GM23338 (cell line): Measurements from ENCODE around the gene ZFYVE28. TPM values are rescaled to one million over a fixed set of nuclear protein-coding genes. Genes with fewer than 3 reads are reported as not detected.

Experiments used
- ATAC-seq: fragments of 200-7000 bp; cut with Tn5 transposase; 3 replicates; pipeline ENCODE4 v1.9.1; 2020
- DNase-seq: peaks from one replicate; pipeline ENCODE4 v3.0.0-alpha.2; 2015; ENCODE audit warnings: low spot score
- H2AFZ ChIP-seq: fragments of 200-600 bp; sonication (generic); 2 replicates; pipeline ENCODE4 v1.8.0; 2016; ENCODE audit warnings: antibody characterized with exemption, mild to moderate bottlenecking, moderate library complexity
- H3F3A ChIP-seq: fragments of 200-600 bp; sonication (generic); replicated peaks from 2 replicates; pipeline ENCODE4 v1.8.0; 2017; ENCODE audit warnings: antibody characterized with exemption, mixed run types, low read depth
- H3K27ac ChIP-seq: fragments of 200-600 bp; sonication (generic); 2 replicates; pipeline ENCODE4 v1.6.1; 2016; ENCODE audit warnings: low read depth
- H3K27me3 ChIP-seq: fragments of 200-600 bp; sonication (generic); 2 replicates; pipeline ENCODE4 v1.8.0; 2016; ENCODE audit warnings: mild to moderate bottlenecking, mixed run types, moderate library complexity; ENCODE audit not compliant: insufficient read depth
- H3K36me3 ChIP-seq: fragments of 200-600 bp; sonication (generic); 2 replicates; pipeline ENCODE4 v1.8.0; 2016; ENCODE audit warnings: mild to moderate bottlenecking; ENCODE audit not compliant: insufficient read depth
- H3K4me1 ChIP-seq: fragments of 200-600 bp; sonication (generic); 2 replicates; pipeline ENCODE4 v1.8.0; 2016; ENCODE audit warnings: mild to moderate bottlenecking, moderate library complexity; ENCODE audit not compliant: insufficient read depth
- H3K4me2 ChIP-seq: fragments of 200-600 bp; sonication (generic); 2 replicates; pipeline ENCODE4 v1.7.1; 2017; ENCODE audit warnings: mixed run types
- H3K4me3 ChIP-seq: fragments of 200-600 bp; sonication (generic); 2 replicates; pipeline ENCODE4 v1.6.1; 2016; ENCODE audit warnings: mixed run types
- H3K79me2 ChIP-seq: fragments of 200-600 bp; sonication (generic); replicated peaks from 2 replicates; pipeline ENCODE4 v1.8.0; 2017; ENCODE audit warnings: mild to moderate bottlenecking; ENCODE audit not compliant: insufficient read depth
- H3K9me2 ChIP-seq: fragments of 200-600 bp; sonication (generic); 2 replicates; pipeline ENCODE4 v1.8.0; 2017; ENCODE audit not compliant: insufficient read depth
- H4K20me1 ChIP-seq: fragments of 200-600 bp; sonication (generic); replicated peaks from 2 replicates; pipeline ENCODE4 v1.8.0; 2017; ENCODE audit warnings: mild to moderate bottlenecking; ENCODE audit not compliant: insufficient read depth
- H3K27ac Mint-ChIP-seq: 2 replicates; pipeline ENCODE4 v1.8.0; 2020; ENCODE audit warnings: inconsistent platforms, mild to moderate bottlenecking, moderate library complexity, mixed read lengths
- H3K27me3 Mint-ChIP-seq: 3 replicates; pipeline ENCODE4 v1.8.0; 2022; ENCODE audit warnings: low read depth, mild to moderate bottlenecking, moderate library complexity, mixed read lengths, inconsistent platforms; ENCODE audit not compliant: insufficient read depth, poor library complexity
- H3K36me3 Mint-ChIP-seq: 3 replicates; pipeline ENCODE4 v1.8.0; 2021; ENCODE audit warnings: low read depth, mild to moderate bottlenecking, inconsistent platforms, moderate library complexity, mixed read lengths
- H3K4me1 Mint-ChIP-seq: 3 replicates; pipeline ENCODE4 v1.8.0; 2020; ENCODE audit warnings: mild to moderate bottlenecking, inconsistent platforms, mixed read lengths
- H3K4me3 Mint-ChIP-seq: 3 replicates; pipeline ENCODE4 v1.8.0; 2021; ENCODE audit warnings: moderate library complexity, mild to moderate bottlenecking, inconsistent platforms, mixed read lengths
- H3K9me3 Mint-ChIP-seq: 3 replicates; pipeline ENCODE4 v1.8.0; 2020; ENCODE audit warnings: moderate library complexity, mild to moderate bottlenecking, inconsistent platforms, mixed read lengths
- CREB1 ChIP-seq: fragments of 250-450 bp; sonication (Bioruptor Pico); IDR thresholded peaks from 2 replicates; pipeline ENCODE4 v1.5.0; 2020; ENCODE audit warnings: low read depth, mild to moderate bottlenecking, moderate library complexity
- ETS1 ChIP-seq: IDR thresholded peaks from 2 replicates; pipeline ENCODE4 v1.6.1; 2016; ENCODE audit warnings: antibody characterized with exemption
- EZH2 ChIP-seq: fragments of 200-600 bp; sonication (generic); IDR thresholded peaks from one replicate; pipeline ENCODE4 v1.8.0; 2017; ENCODE audit warnings: antibody characterized with exemption, mild to moderate bottlenecking, low read depth; ENCODE audit not compliant: unreplicated experiment
- EZH2phosphoT487 ChIP-seq: fragments of 200-600 bp; sonication (generic); IDR thresholded peaks from one replicate; pipeline ENCODE4 v1.8.1; 2018; ENCODE audit warnings: antibody characterized with exemption; ENCODE audit not compliant: unreplicated experiment
- JUNB ChIP-seq: IDR thresholded peaks from one replicate; pipeline ENCODE4 v1.6.1; 2016; ENCODE audit warnings: antibody characterized with exemption; ENCODE audit not compliant: unreplicated experiment
- NANOG ChIP-seq: IDR thresholded peaks from 2 replicates; pipeline ENCODE4 v1.6.1; 2016; ENCODE audit warnings: antibody characterized with exemption, borderline replicate concordance
- POLR2AphosphoS5 ChIP-seq: IDR thresholded peaks from 2 replicates; pipeline ENCODE4 v1.6.1; 2016; ENCODE audit warnings: antibody characterized with exemption, low read depth
- STAT1 ChIP-seq: IDR thresholded peaks from one replicate; pipeline ENCODE4 v1.6.1; 2016; ENCODE audit warnings: antibody characterized with exemption; ENCODE audit not compliant: unreplicated experiment
- polyA plus RNA-seq: library from polyadenylated mRNA; unstranded; fragments of >200 nt; fragmentation: Nextera tagmentation; extraction: Ambion mirVana; gene quantifications from 2 replicates; pipeline ENCODE4 v1.2.1, GENCODE V29; 2016
- total RNA-seq: library from RNA; depleted of rRNA; stranded (reverse); fragments of >200 nt; shearing (Covaris generic); gene quantifications from 2 replicates; pipeline ENCODE4 v1.2.3, GENCODE V29; 2014
- TF ChIP-seq, protein P1 (sequence below): IDR thresholded peaks from one replicate; pipeline ENCODE4 v1.6.1; 2018; ENCODE audit warnings: antibody characterized with exemption; ENCODE audit not compliant: unreplicated experiment

Gene ZFYVE28
- total and polyA plus RNA-seq, 2 experiments from 2014 or later, result 2.6 to 4.6 TPM

GRCh38 chr4:2458546-2459491 lies 40.4 kb upstream of the ZFYVE28 start:
- Histone ChIP-seq H3K4me1 (peaks cover 10% of the 10 kb centered on the region; the same call in 1 of the 2 replicates), H3K27ac (no peak overlapping the region), H3K4me2 (no peak overlapping the region), H3K79me2 (no peaks in the 10 kb centered on the region), H3K9me2 (no peaks in the 10 kb centered on the region), H3K36me3 (no peaks in the 10 kb centered on the region), H2AFZ (no peak overlapping the region), H4K20me1 (no peaks in the 10 kb centered on the region), H3K27me3 (peaks cover 27% of the 10 kb centered on the region), H3K4me3 (no peak overlapping the region), H3F3A (peaks cover 12% of the 10 kb centered on the region)
- H3K36me3 Mint-ChIP-seq, result no peaks in the 10 kb centered on the region; the same call in 2 of the 3 replicates
- H3K4me1 Mint-ChIP-seq, result peaks cover 15% of the 10 kb centered on the region
- H3K27ac Mint-ChIP-seq, result no peak overlapping the region
- TF ChIP-seq ETS1 (no peak), POLR2AphosphoS5 (no peak), JUNB (no peak), STAT1 (no peak)
- TF ChIP-seq, protein P1, sequence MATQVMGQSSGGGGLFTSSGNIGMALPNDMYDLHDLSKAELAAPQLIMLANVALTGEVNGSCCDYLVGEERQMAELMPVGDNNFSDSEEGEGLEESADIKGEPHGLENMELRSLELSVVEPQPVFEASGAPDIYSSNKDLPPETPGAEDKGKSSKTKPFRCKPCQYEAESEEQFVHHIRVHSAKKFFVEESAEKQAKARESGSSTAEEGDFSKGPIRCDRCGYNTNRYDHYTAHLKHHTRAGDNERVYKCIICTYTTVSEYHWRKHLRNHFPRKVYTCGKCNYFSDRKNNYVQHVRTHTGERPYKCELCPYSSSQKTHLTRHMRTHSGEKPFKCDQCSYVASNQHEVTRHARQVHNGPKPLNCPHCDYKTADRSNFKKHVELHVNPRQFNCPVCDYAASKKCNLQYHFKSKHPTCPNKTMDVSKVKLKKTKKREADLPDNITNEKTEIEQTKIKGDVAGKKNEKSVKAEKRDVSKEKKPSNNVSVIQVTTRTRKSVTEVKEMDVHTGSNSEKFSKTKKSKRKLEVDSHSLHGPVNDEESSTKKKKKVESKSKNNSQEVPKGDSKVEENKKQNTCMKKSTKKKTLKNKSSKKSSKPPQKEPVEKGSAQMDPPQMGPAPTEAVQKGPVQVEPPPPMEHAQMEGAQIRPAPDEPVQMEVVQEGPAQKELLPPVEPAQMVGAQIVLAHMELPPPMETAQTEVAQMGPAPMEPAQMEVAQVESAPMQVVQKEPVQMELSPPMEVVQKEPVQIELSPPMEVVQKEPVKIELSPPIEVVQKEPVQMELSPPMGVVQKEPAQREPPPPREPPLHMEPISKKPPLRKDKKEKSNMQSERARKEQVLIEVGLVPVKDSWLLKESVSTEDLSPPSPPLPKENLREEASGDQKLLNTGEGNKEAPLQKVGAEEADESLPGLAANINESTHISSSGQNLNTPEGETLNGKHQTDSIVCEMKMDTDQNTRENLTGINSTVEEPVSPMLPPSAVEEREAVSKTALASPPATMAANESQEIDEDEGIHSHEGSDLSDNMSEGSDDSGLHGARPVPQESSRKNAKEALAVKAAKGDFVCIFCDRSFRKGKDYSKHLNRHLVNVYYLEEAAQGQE, result no peak
- peaks cover 36% of the 10 kb centered on the region for H3K27me3 Mint-ChIP-seq
- ATAC-seq (no peak), DNase-seq (no peak)
- no peak overlapping the region for H3K4me3 Mint-ChIP-seq
- H3K9me3 Mint-ChIP-seq, result no peaks in the 10 kb centered on the region

GRCh38 chr4:2457481-2458295 lies 39.2 kb upstream of the ZFYVE28 start:
- Histone ChIP-seq H3K9me2 (no peaks in the 10 kb centered on the region), H3F3A (0 out of 2 replicates have a peak, but pooled peaks cover 3% of the 10 kb centered on the region), H3K36me3 (no peaks in the 10 kb centered on the region), H3K27ac (no peak overlapping the region), H3K79me2 (no peaks in the 10 kb centered on the region), H3K27me3 (peaks cover 16% of the 10 kb centered on the region), H2AFZ (no peak overlapping the region), H3K4me2 (no peak overlapping the region), H3K4me3 (no peak overlapping the region), H3K4me1 (no peaks in the 10 kb centered on the region), H4K20me1 (no peaks in the 10 kb centered on the region)
- Mint-ChIP-seq H3K9me3 (no peaks in the 10 kb centered on the region), H3K36me3 (no peaks in the 10 kb centered on the region; the same call in 2 of the 3 replicates), H3K27me3 (peaks cover 26% of the 10 kb centered on the region), H3K4me1 (peaks cover 6% of the 10 kb centered on the region), H3K4me3 (no peak overlapping the region), H3K27ac (no peak overlapping the region)
- ATAC-seq (no peak), DNase-seq (no peak)
- no peak for TF ChIP-seq STAT1
- TF ChIP-seq CREB1 (CRISPR knock-in tag), result no peak
- no peak for TF ChIP-seq NANOG
- no peak for TF ChIP-seq EZH2
- TF ChIP-seq POLR2AphosphoS5, result no peak
- no peak for TF ChIP-seq EZH2phosphoT487
